H1 (cell line): Measurements from ENCODE around the gene OXSM. TPM values are rescaled to one million over a fixed set of nuclear protein-coding genes. Genes with fewer than 3 reads are reported as not detected.

Experiments used
- CTCF ChIA-PET: fragments of 300-600 bp; sonication (Branson Sonifier 250); formaldehyde crosslinking; loops from one replicate; lab custom pipeline; 2021; ENCODE audit not compliant: partially characterized antibody; lab: Charles Lee
- POLR2A ChIA-PET: fragments of 300-600 bp; sonication (Branson Sonifier 250); formaldehyde crosslinking; loops from one replicate; lab custom pipeline; 2021; ENCODE audit warnings: inconsistent platforms; ENCODE audit not compliant: partially characterized antibody; lab: Charles Lee
- DNase-seq, 2 experiments: peaks; one replicate each; pipeline versions ENCODE4 v3.0.0 to v3.0.0-alpha.2; 2010 to 2022; ENCODE audit warnings: low spot score in 2 of 2, low read depth in 1 of 2, mixed read lengths in 1 of 2
- FAIRE-seq: peaks from 2 replicates; lab custom pipeline; 2011; peaks lifted over from hg19 to GRCh38; lab: Jason Lieb, UNC
- H2AFZ ChIP-seq: 2 replicates; pipeline ENCODE4 v1.8.1; 2012; ENCODE audit warnings: low read length, inconsistent platforms
- H2AK5ac ChIP-seq: 2 replicates; pipeline ENCODE4 v1.6.1; 2013; ENCODE audit warnings: low read depth, low read length
- H2BK120ac ChIP-seq: replicated peaks from 2 replicates; pipeline ENCODE3; 2013; ENCODE audit warnings: low read depth, low read length, inconsistent platforms
- H2BK12ac ChIP-seq: 2 replicates; pipeline ENCODE4 v1.6.1; 2013; ENCODE audit warnings: low read depth, low read length
- H2BK15ac ChIP-seq: 2 replicates; pipeline ENCODE4 v1.6.1; 2013; ENCODE audit warnings: low read length
- H2BK20ac ChIP-seq: 2 replicates; pipeline ENCODE4 v1.6.1; 2013; ENCODE audit warnings: low read length
- H2BK5ac ChIP-seq: 2 replicates; pipeline ENCODE4 v1.6.1; 2013; ENCODE audit warnings: low read depth, low read length
- H3K14ac ChIP-seq: 2 replicates; pipeline ENCODE4 v1.6.1; 2013; ENCODE audit warnings: inconsistent platforms; ENCODE audit not compliant: insufficient read length
- H3K18ac ChIP-seq: 2 replicates; pipeline ENCODE4 v1.6.1; 2013; ENCODE audit warnings: low read length; ENCODE audit errors: extremely low read depth
- H3K23ac ChIP-seq: 2 replicates; pipeline ENCODE4 v1.6.1; 2013; ENCODE audit warnings: inconsistent platforms; ENCODE audit not compliant: insufficient read length
- H3K23me2 ChIP-seq: 2 replicates; pipeline ENCODE4 v1.6.1; 2013; ENCODE audit warnings: low read depth, low read length
- H3K27ac ChIP-seq: 2 replicates; pipeline ENCODE4 v1.6.1; 2011; ENCODE audit warnings: low read depth, low read length, inconsistent platforms
- H3K27me3 ChIP-seq, 4 experiments: replicated peaks in 1 of 4; 1 replicate in 1 of 4; 2 replicates in 3 of 4; pipeline versions ENCODE4 v1.6.1 to v1.8.1; 2011 to 2013; ENCODE audit warnings: low read length in 3 of 4, mild to moderate bottlenecking in 3 of 4, inconsistent platforms in 2 of 4, mixed read lengths in 2 of 4, moderate library complexity in 1 of 4; ENCODE audit not compliant: control insufficient read depth in 3 of 4, insufficient read depth in 3 of 4; ENCODE audit errors: extremely low read depth in 1 of 4
- H3K36me3 ChIP-seq, 4 experiments: 2 replicates each; pipeline versions ENCODE4 v1.6.1 to v1.8.1; 2011 to 2013; ENCODE audit warnings: mild to moderate bottlenecking in 4 of 4, low read length in 3 of 4, moderate library complexity in 2 of 4, control low read depth in 1 of 4, inconsistent platforms in 1 of 4; ENCODE audit not compliant: insufficient read depth in 4 of 4, control insufficient read depth in 2 of 4
- H3K4ac ChIP-seq: replicated peaks from 2 replicates; pipeline ENCODE3; 2013; ENCODE audit warnings: low read length, low read depth, mixed read lengths, inconsistent platforms; ENCODE audit not compliant: insufficient read length
- H3K4me1 ChIP-seq, 4 experiments: replicated peaks in 1 of 4; 1 replicate in 1 of 4; 2 replicates in 3 of 4; pipeline versions ENCODE4 v1.6.1 to v1.8.1; 2011 to 2013; ENCODE audit warnings: low read length in 3 of 4, inconsistent platforms in 2 of 4, mixed read lengths in 1 of 4; ENCODE audit not compliant: insufficient read depth in 4 of 4, control insufficient read depth in 3 of 4
- H3K4me2 ChIP-seq, 2 experiments: 2 replicates each; pipeline versions ENCODE4 v1.6.1 to v1.8.1; 2011 to 2013; ENCODE audit warnings: low read depth in 2 of 2, low read length in 2 of 2, control low read depth in 1 of 2, inconsistent platforms in 1 of 2, mild to moderate bottlenecking in 1 of 2; ENCODE audit not compliant: insufficient read depth in 1 of 2
- H3K4me3 ChIP-seq, 4 experiments: fragments of 200-600, 300-600 bp in 1 of 4; sonication (generic), shearing (Covaris generic), sonication (Bioruptor Twin) in 1 of 4; 2 replicates each; pipeline versions ENCODE4 v1.5.1 to v1.8.1; 2011 to 2016; ENCODE audit warnings: low read length in 4 of 4, low read depth in 3 of 4, control low read depth in 2 of 4, inconsistent platforms in 2 of 4, mild to moderate bottlenecking in 2 of 4, mixed read lengths in 1 of 4, moderate library complexity in 1 of 4; ENCODE audit not compliant: insufficient read depth in 2 of 4; ENCODE audit errors: extremely low read depth in 1 of 4
- H3K56ac ChIP-seq: replicated peaks from 2 replicates; pipeline ENCODE3; 2013; ENCODE audit warnings: low read depth, mild to moderate bottlenecking, mixed read lengths, low read length, inconsistent platforms; ENCODE audit not compliant: insufficient read length
- H3K79me1 ChIP-seq: 2 replicates; pipeline ENCODE4 v1.6.1; 2013; ENCODE audit warnings: low read depth, low read length, control low read depth
- H3K79me2 ChIP-seq, 2 experiments: 2 replicates each; pipeline versions ENCODE4 v1.6.1 to v1.8.1; 2012 to 2013; ENCODE audit warnings: low read length in 2 of 2, mild to moderate bottlenecking in 2 of 2, inconsistent platforms in 1 of 2; ENCODE audit not compliant: insufficient read depth in 2 of 2, control insufficient read depth in 1 of 2
- H3K9ac ChIP-seq, 4 experiments: replicated peaks in 1 of 4; 1 replicate in 1 of 4; 2 replicates in 3 of 4; pipeline versions ENCODE4 v1.6.1 to v1.8.1; 2011 to 2013; ENCODE audit warnings: low read depth in 3 of 4, low read length in 3 of 4, control low read depth in 2 of 4, mild to moderate bottlenecking in 2 of 4, moderate library complexity in 2 of 4, inconsistent platforms in 1 of 4; ENCODE audit errors: extremely low read depth in 1 of 4
- H3K9me3 ChIP-seq, 2 experiments: 2 replicates each; pipeline versions ENCODE4 v1.6.1 to v1.8.1; 2012 to 2013; ENCODE audit warnings: mild to moderate bottlenecking in 2 of 2, moderate library complexity in 2 of 2, control low read depth in 1 of 2, inconsistent platforms in 1 of 2, low read depth in 1 of 2, low read length in 1 of 2, mixed read lengths in 1 of 2; ENCODE audit not compliant: insufficient read depth in 2 of 2
- H4K20me1 ChIP-seq, 2 experiments: replicated peaks in 1 of 2; 2 replicates each; pipeline versions ENCODE3 to v1.8.1; 2011 to 2013; ENCODE audit warnings: inconsistent platforms in 2 of 2, low read length in 2 of 2, mild to moderate bottlenecking in 1 of 2; ENCODE audit not compliant: insufficient read depth in 2 of 2, control insufficient read depth in 1 of 2
- H4K5ac ChIP-seq: 2 replicates; pipeline ENCODE4 v1.6.1; 2013; ENCODE audit warnings: low read length, low read depth, mixed read lengths, inconsistent platforms; ENCODE audit not compliant: insufficient read length
- H4K8ac ChIP-seq: 2 replicates; pipeline ENCODE4 v1.8.0; 2013; ENCODE audit warnings: mild to moderate bottlenecking, moderate library complexity, low read length, inconsistent platforms; ENCODE audit not compliant: insufficient read depth; ENCODE audit errors: extremely low read depth
- H4K91ac ChIP-seq: replicated peaks from 2 replicates; pipeline ENCODE3; 2013; ENCODE audit warnings: low read length, mixed read lengths, inconsistent platforms; ENCODE audit not compliant: insufficient read length
- BACH1 ChIP-seq: IDR thresholded peaks from 2 replicates; pipeline ENCODE4 v1.6.1; 2012; ENCODE audit warnings: low read length, improper control_type of control experiment
- JUN ChIP-seq: IDR thresholded peaks from 2 replicates; pipeline ENCODE4 v1.6.1; 2011; ENCODE audit warnings: low read depth, mild to moderate bottlenecking, improper control_type of control experiment, low read length
- TAF7 ChIP-seq: optimal IDR thresholded peaks from 2 replicates; pipeline ENCODE3; 2011; ENCODE audit warnings: low read depth, mild to moderate bottlenecking, inconsistent platforms, low read length, moderate library complexity, borderline replicate concordance
- WGBS, 2 experiments: shearing (Covaris generic) in 1 of 2; methylation state at CpG; one replicate each; pipeline versions ENCODE4 v1.1.6 to v1.1.7; 2013 to 2015; ENCODE audit warnings: low lambda C conversion rate in 2 of 2, mixed read lengths in 2 of 2, inconsistent platforms in 1 of 2, low coverage in 1 of 2, missing lambda C conversion rate in 1 of 2; ENCODE audit not compliant: insufficient replicate concordance in 2 of 2, insufficient coverage in 1 of 2, insufficient read length in 1 of 2; ENCODE audit errors: extremely low coverage in 1 of 2, missing lambda C conversion rate in 1 of 2; 5-methylcytosine and 5-hydroxymethylcytosine counted together
- polyA plus RNA-seq, 7 experiments: library from polyadenylated mRNA; depleted of rRNA in 3 of 7; stranded (reverse) in 5 of 7; unstranded in 2 of 7; fragments of >200 nt in 5 of 7; fragments of 200-250 nt in 2 of 7; gene quantifications; 1 replicate in 5 of 7; 2 replicates in 1 of 7; 4 replicates in 1 of 7; pipeline versions ENCODE4 v1.2.1 to v1.2.3, GENCODE V29; 2011 to 2013; ENCODE audit warnings: missing spikeins in 2 of 7, mixed read lengths in 2 of 7
- total RNA-seq: library from RNA; stranded (reverse); fragmentation: NEBNext Ultra II Directional; extraction: Animal tissue kit (Norgen Biotek cat#: 25700); gene quantifications from 2 replicates; pipeline ENCODE4 v1.2.1, GENCODE V29; 2021

OXSM gene
- total and polyA plus RNA-seq, 2 of the 8 experiments (the other 6 are each of a cell fraction or from before 2014, with no cell fraction given) = 1.3 to 2.2 TPM

GRCh38 chr3:25820816-25821486, 31.1 kb downstream of the OXSM start:
- H4K91ac ChIP-seq = no peak overlapping the region
- H3K56ac ChIP-seq = no peak overlapping the region
- H3K27me3 ChIP-seq = no peaks in the 10 kb centered on the region
- no peaks in the 10 kb centered on the region for H3K79me2 ChIP-seq
- H3K27ac ChIP-seq = peak overlapping the region; percentile 26; the same call in 1 of the 2 replicates
- H2BK20ac ChIP-seq = no peak overlapping the region
- no peak overlapping the region; the same call in 1 of the 2 replicates for H2BK5ac ChIP-seq
- H4K8ac ChIP-seq = no peak overlapping the region
- H3K4me3 ChIP-seq = no peak overlapping the region
- no peak overlapping the region for H3K18ac ChIP-seq
- peak overlapping the region; percentile 46; the same call in 1 of the 2 replicates for H2AFZ ChIP-seq
- H3K14ac ChIP-seq = no peak overlapping the region
- CTCF ChIA-PET = interaction anchor here (0.7 to 1.9 kb wide), 2 partner anchors 17 to 173 kb away, joined by 3 to 6 read pairs; no protein-coding TSS in a partner anchor
- peaks cover 0 to 9% (median 4%) of the 10 kb centered on the region in 4 experiments; a peak in 4 of 7 replicates for H3K4me1 ChIP-seq
- DNase-seq (no peak), FAIRE-seq (no peak)
- H3K36me3 ChIP-seq = no peaks in the 10 kb centered on the region
- POLR2A ChIA-PET = interaction anchor here (0.7 to 1.6 kb wide), 2 partner anchors 31 to 48 kb away, joined by 3 to 5 read pairs; partner anchors contain the start of gene OXSM
- TF ChIP-seq BACH1 (peak; percentile 40; the same call in 1 of the 2 replicates), JUN (no peak), TAF7 (no peak)
- H3K4me2 ChIP-seq = peak overlapping the region; percentile 32 to 49; a peak in 1 of 4 replicates
- no peak overlapping the region for H2BK12ac ChIP-seq
- H2BK120ac ChIP-seq = no peak overlapping the region
- H4K20me1 ChIP-seq = no peaks in the 10 kb centered on the region
- no peaks in the 10 kb centered on the region for H3K79me1 ChIP-seq
- H2BK15ac ChIP-seq = no peak overlapping the region
- no peaks in the 10 kb centered on the region for H3K9me3 ChIP-seq
- H4K5ac ChIP-seq = peak overlapping the region; percentile 2
- H3K23me2 ChIP-seq = no peaks in the 10 kb centered on the region
- H3K9ac ChIP-seq = no peak overlapping the region
- no peak overlapping the region for H3K23ac ChIP-seq
- no peak overlapping the region for H3K4ac ChIP-seq
- no peak overlapping the region for H2AK5ac ChIP-seq
- 81% methylated on average over 4 of the region's 4 CpGs; no CpG with 5 or more reads in 1 of the 2 experiments for WGBS, 2 experiments
